ENCODE measurements around the gene PHLPP1. TPM values are rescaled to one million over a fixed set of nuclear protein-coding genes. Genes with fewer than 3 reads are reported as not detected.
A peak's percentile ranks its signal among the peaks of the same experiment; 100 is the strongest.

PHLPP1 gene
- polyA plus RNA-seq, 2 of the 4 experiments (the other 2 are of a cell fraction): 6.5 to 12.1 TPM

GRCh38 chr18:62781893-62782292 is 66.6 kb downstream of the PHLPP1 start (continued):
- TF ChIP-seq USF2 (IDR thresholded peaks at IDR 0.05) (no peak), NFE2L2 (conservative IDR thresholded peaks at IDR 0.05; ENCODE audit: low read length) (no peak), RNF2 (IDR thresholded peaks at IDR 0.05; ENCODE audit: borderline replicate concordance, low read depth) (no peak), ZNF302 (CRISPR knock-in tag; IDR thresholded peaks at IDR 0.05) (no peak), MAX (IDR thresholded peaks at IDR 0.05) (0 out of 2 replicates have a peak, but pooled peaks have one; percentile 14), SMC3 (IDR thresholded peaks at IDR 0.05) (no peak; the same call in 2 of the 3 replicates), ZFP36 (IDR thresholded peaks at IDR 0.05; ENCODE audit: borderline replicate concordance, partially characterized antibody) (no peak), PHF8 (IDR thresholded peaks at IDR 0.05; ENCODE audit: borderline replicate concordance, low read depth) (no peak), CHD2 (IDR thresholded peaks at IDR 0.05; ENCODE audit: low read length, partially characterized antibody) (no peak), NR3C1 (IDR thresholded peaks at IDR 0.05) (no peak), MAZ (IDR thresholded peaks at IDR 0.05; ENCODE audit: borderline replicate concordance, low read depth, low read length) (no peak)
- TF ChIP-seq, protein P1, sequence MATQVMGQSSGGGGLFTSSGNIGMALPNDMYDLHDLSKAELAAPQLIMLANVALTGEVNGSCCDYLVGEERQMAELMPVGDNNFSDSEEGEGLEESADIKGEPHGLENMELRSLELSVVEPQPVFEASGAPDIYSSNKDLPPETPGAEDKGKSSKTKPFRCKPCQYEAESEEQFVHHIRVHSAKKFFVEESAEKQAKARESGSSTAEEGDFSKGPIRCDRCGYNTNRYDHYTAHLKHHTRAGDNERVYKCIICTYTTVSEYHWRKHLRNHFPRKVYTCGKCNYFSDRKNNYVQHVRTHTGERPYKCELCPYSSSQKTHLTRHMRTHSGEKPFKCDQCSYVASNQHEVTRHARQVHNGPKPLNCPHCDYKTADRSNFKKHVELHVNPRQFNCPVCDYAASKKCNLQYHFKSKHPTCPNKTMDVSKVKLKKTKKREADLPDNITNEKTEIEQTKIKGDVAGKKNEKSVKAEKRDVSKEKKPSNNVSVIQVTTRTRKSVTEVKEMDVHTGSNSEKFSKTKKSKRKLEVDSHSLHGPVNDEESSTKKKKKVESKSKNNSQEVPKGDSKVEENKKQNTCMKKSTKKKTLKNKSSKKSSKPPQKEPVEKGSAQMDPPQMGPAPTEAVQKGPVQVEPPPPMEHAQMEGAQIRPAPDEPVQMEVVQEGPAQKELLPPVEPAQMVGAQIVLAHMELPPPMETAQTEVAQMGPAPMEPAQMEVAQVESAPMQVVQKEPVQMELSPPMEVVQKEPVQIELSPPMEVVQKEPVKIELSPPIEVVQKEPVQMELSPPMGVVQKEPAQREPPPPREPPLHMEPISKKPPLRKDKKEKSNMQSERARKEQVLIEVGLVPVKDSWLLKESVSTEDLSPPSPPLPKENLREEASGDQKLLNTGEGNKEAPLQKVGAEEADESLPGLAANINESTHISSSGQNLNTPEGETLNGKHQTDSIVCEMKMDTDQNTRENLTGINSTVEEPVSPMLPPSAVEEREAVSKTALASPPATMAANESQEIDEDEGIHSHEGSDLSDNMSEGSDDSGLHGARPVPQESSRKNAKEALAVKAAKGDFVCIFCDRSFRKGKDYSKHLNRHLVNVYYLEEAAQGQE (IDR thresholded peaks at IDR 0.05): no peak
- TF ChIP-seq, protein P2, sequence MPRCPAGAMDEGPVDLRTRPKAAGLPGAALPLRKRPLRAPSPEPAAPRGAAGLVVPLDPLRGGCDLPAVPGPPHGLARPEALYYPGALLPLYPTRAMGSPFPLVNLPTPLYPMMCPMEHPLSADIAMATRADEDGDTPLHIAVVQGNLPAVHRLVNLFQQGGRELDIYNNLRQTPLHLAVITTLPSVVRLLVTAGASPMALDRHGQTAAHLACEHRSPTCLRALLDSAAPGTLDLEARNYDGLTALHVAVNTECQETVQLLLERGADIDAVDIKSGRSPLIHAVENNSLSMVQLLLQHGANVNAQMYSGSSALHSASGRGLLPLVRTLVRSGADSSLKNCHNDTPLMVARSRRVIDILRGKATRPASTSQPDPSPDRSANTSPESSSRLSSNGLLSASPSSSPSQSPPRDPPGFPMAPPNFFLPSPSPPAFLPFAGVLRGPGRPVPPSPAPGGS (IDR thresholded peaks at IDR 0.05): no peak; the same call in 2 of the 3 replicates

DNA sequence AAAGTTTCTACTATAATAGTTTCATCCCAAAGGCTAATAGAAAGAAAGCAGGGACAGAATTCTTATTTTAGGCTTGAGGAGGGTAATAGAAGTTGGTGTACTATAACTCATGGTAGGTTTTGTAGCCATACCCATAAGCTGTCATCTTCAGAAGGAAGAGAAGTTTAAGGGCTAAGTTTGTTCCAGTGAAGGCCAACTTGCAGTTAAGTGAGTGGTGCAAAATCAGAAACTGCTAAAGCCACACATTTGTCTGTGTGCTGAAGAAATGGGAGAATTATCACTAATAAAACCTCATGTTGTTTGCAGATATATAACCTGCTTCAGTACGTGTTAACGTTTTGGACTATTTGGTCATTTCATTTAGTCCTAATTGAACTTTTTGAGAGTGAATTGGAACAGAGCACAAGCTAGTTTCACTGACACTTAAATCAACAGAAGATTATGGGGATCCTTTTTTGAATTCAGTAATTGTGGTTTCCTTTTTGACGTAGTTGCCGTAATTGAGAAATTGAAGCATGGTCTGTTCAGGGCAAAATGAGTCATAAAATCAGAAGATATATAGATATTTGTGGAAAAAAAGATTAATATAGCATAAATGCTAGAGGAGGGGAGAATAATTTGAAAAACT is 69.1 kb downstream of the PHLPP1 start:
- no peak for DNase-seq (ENCODE audit: low read depth in 1 of 2, low spot score in 1 of 2)
- H3K4me3 ChIP-seq: no peak overlapping the region
- TF ChIP-seq E2F6 (IDR thresholded peaks at IDR 0.05; ENCODE audit: borderline replicate concordance, low read depth) (no peak), RARB (CRISPR knock-in tag; IDR thresholded peaks at IDR 0.05) (no peak), FOSB (CRISPR knock-in tag; IDR thresholded peaks at IDR 0.05) (no peak), HOXB5 (CRISPR knock-in tag; IDR thresholded peaks at IDR 0.05) (no peak), ZNF302 (CRISPR knock-in tag; IDR thresholded peaks at IDR 0.05) (no peak), HOXA7 (CRISPR knock-in tag; IDR thresholded peaks at IDR 0.05) (no peak), FOXS1 (CRISPR knock-in tag; IDR thresholded peaks at IDR 0.05) (no peak), TFCP2L1 (CRISPR knock-in tag; IDR thresholded peaks at IDR 0.05) (no peak), NR3C1 (IDR thresholded peaks at IDR 0.05) (no peak), HOXB13 (CRISPR knock-in tag; IDR thresholded peaks at IDR 0.05; ENCODE audit: low read depth) (no peak), PBX3 (IDR thresholded peaks at IDR 0.05) (no peak), ZC3H11A (IDR thresholded peaks at IDR 0.05) (no peak), POLR2A (IDR thresholded peaks at IDR 0.05; ENCODE audit: low read length) (no peak), RAD21 (conservative IDR thresholded peaks at IDR 0.05 in 1 of 2, IDR thresholded peaks at IDR 0.05 in 1 of 2) (no peak), RCOR1 (IDR thresholded peaks at IDR 0.05; ENCODE audit: low read depth, low read length) (no peak), KDM5A (IDR thresholded peaks at IDR 0.05) (no peak)
- TF ChIP-seq, protein P3, sequence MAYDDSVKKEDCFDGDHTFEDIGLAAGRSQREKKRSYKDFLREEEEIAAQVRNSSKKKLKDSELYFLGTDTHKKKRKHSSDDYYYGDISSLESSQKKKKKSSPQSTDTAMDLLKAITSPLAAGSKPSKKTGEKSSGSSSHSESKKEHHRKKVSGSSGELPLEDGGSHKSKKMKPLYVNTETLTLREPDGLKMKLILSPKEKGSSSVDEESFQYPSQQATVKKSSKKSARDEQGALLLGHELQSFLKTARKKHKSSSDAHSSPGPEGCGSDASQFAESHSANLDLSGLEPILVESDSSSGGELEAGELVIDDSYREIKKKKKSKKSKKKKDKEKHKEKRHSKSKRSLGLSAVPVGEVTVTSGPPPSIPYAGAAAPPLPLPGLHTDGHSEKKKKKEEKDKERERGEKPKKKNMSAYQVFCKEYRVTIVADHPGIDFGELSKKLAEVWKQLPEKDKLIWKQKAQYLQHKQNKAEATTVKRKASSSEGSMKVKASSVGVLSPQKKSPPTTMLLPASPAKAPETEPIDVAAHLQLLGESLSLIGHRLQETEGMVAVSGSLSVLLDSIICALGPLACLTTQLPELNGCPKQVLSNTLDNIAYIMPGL (CRISPR knock-in tag; IDR thresholded peaks at IDR 0.05; ENCODE audit: borderline replicate concordance): no peak
- TF ChIP-seq, protein P2 (IDR thresholded peaks at IDR 0.05): no peak
- CTCF ChIA-PET: no interaction called here
- no peaks in the 10 kb centered on the region for H3K9me3 ChIP-seq
- no peak for ATAC-seq
- POLR2A ChIA-PET: no interaction called here
- no peak for FAIRE-seq
- 92% methylated on average over 4 of the region's 4 CpGs for WGBS (ENCODE audit: missing lambda C conversion rate)
- peaks cover 72% of the 10 kb centered on the region for H3K4me1 ChIP-seq
- peak overlapping the region; percentile 51 for H3K4me2 ChIP-seq
- H3K27ac ChIP-seq: peak overlapping the region in 1 of 2 experiments; percentile 13; a peak in 1 of 6 replicates
